Hematopoietic multipotent progenitor cell (in vitro differentiated cells): ENCODE measurements around the gene DLGAP1. TPM values are rescaled to one million over a fixed set of nuclear protein-coding genes. Genes with fewer than 3 reads are reported as not detected.
"Not testable (repeated sequence)": the region's sequence is repeated elsewhere in the genome, so short reads cannot be mapped to it uniquely, and the experiment has no call there.

ENCODE experiments used
- DNase-seq, 3 donors: peaks; one replicate each; pipeline ENCODE4 v3.0.0-alpha.2; 2011 to 2015; ENCODE audit warnings: low read depth in 2 of 3, low spot score in 2 of 3
- total RNA-seq: library from RNA; depleted of rRNA; stranded (reverse); fragments of >200 nt; gene quantifications from one replicate; pipeline ENCODE4 v1.2.3, GENCODE V29; 2012

Gene DLGAP1
- total RNA-seq, 1 donor, result 0.27 TPM

GRCh38 chr18:3498698-3499471, 956.2 kb downstream of the DLGAP1 start:
- DNase-seq, result peak in 1 of 3 donors; percentile 36

GRCh38 chr18:3495691-3496430, 959.2 kb downstream of the DLGAP1 start:
- DNase-seq, result no peak

DNA sequence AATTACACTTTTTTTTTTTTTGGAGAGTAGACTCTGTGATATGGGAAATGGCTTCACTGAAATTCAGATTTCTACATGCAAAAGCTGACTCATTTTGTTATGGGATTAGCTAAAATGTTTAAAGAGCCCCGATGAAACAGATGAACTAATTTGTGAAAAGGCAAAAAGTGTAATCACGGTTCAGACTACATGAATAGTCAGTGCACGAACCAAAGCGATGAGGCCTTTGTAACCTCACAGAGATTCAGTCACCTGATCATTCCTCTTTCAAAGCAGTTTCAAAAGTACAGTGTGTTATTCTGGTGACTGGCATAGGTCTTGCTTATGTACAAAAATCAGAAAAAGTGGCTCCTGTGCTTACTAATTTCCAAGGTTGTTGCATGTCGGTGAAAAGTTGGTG, 960.5 kb downstream of the DLGAP1 start:
- DNase-seq, result no peak

GRCh38 chr18:3494245-3494526, 960.9 kb downstream of the DLGAP1 start:
- no peak for DNase-seq

- peak in 1 of 3 donors; percentile 52 for DNase-seq
Observed at GRCh38 chr18:3493501-3494244, 961.4 kb downstream of the DLGAP1 start.

DNA sequence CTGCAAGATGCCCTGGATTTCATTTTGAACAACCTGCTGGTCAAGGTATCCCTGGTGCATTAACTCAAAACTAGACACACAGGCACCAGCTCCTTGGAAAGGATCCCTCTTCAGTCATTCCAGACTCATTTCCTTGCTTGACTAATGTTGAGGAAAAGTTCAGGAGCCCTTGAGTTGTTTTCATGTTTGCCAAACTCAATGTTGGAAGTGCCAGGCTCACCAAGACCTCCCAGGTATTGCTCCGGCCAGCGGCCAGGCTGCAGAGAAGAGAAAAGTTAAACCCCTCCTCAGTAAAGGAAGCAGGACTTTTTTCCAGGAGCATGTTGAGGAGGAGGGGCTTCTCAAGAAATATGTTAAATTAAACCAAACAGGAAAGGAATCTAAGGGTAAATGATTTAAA, 962.4 kb downstream of the DLGAP1 start:
- no peak for DNase-seq

DNA sequence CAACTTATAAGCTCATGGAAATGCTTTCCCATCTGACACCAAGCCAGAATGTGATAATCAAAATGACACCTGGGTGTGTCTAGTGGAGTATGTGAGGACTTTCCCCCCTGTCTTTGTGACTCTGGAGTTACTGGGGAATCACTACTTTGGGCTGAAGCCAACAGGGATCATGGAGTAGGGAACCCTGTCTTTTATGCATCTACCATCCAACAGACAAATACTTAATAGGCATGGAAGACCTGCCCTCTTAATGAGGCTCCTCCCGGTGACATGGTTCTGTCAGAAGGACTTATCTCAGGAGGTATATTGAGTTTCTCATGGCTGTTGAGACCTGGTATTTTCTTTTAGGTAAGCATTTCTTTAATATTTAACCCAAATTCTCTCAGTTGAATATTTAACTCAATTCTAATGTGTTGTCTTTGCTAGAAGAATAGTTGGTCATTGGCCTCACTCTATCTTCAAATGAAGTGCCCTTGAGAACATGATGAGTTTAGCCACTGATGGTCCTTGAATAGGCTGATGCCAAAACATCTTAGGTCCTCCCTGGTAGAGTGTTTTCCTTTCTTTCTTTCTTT, 963.0 kb downstream of the DLGAP1 start:
- no peak for DNase-seq

- DNase-seq, result no peak
Observed at GRCh38 chr18:3489462-3489861, 965.6 kb downstream of the DLGAP1 start.

DNA sequence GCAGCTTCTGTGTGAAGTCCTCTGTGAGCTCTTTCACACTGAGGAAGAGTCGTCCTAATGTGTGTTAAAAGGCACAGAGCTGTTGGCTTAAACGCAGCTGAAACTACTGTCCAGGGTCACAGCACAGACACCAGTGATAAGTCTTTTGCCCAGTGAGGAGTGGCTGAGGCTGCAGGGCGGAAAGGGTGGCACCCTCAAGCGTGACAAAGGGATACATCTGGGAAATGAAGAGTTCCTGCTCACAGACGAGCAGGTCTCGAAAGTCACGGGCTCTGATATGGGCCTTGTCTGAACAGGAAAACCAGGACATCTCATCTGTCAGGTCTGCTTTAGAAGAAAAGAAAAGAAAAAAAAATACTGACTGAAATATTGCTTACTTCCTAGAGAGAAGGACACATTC, 968.6 kb downstream of the DLGAP1 start:
- DNase-seq, result no peak

DNA sequence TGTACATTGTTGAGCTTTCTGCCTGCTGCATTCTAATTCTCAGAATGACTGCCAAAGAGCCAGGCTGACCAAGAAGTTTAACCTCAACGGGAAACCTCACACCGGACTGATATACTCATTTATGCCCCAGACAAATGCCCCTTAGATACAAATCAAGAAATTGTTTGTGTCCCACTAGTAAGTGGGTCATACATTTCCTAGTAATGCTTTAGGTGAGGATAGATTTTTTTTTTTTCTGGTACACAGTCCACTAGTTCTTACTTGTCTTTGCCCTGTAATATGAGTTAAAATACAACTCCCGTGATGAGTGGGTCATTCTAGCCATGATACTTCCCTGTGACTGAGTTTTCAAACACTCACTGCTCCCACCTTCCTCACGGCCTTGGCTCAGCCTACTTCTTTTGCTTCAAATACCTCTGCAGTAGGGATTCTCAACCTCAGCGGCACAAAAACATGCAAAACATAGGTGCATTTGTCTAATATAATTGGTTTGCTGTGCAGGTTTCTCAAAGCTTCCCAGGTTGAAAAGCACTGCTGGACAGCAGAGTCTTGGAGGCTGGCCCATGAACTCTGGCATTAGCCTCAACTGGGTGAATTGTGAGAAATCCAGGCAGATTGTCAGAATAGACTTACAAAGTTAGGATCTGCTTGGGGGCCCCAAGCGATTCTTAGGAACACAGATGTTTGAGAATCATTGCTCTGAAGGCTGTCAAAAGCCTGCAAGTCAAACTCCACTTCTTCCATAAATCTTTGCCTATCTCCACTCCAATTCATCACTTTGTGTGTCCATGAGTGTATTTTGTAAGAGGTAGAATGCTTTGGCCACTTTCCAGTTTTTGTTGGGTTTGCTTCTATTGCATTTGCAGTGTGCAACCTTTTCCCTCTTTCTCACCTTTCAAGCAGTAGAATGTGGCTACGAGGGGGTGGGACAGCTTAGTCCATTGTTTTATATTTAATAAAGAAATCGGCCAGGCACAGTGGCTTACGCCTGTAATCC, 969.7 kb downstream of the DLGAP1 start:
- DNase-seq, result no peak

DNA sequence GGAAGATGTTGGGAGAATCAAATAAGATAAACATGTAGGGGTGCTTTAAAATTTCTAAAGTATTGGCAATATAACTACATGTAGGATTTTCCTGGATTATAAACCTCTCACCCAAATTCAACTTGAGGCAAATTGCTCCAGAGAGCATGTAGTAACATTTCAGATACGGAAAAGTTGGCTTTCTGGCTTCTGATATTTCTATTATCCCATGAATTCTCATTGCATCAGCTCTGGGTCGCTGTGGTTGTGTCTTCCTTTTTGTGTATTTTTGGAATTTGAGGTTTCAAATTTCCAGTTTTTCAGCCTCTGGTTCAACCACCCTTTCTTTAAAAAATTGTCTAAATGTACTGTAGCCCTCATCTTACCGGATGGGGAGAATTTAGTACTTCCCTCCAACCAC, 972.8 kb downstream of the DLGAP1 start:
- no peak for DNase-seq

- peak in 1 of 3 donors; percentile 54 for DNase-seq
Observed at GRCh38 chr18:3481696-3482210, 973.4 kb downstream of the DLGAP1 start.

DNA sequence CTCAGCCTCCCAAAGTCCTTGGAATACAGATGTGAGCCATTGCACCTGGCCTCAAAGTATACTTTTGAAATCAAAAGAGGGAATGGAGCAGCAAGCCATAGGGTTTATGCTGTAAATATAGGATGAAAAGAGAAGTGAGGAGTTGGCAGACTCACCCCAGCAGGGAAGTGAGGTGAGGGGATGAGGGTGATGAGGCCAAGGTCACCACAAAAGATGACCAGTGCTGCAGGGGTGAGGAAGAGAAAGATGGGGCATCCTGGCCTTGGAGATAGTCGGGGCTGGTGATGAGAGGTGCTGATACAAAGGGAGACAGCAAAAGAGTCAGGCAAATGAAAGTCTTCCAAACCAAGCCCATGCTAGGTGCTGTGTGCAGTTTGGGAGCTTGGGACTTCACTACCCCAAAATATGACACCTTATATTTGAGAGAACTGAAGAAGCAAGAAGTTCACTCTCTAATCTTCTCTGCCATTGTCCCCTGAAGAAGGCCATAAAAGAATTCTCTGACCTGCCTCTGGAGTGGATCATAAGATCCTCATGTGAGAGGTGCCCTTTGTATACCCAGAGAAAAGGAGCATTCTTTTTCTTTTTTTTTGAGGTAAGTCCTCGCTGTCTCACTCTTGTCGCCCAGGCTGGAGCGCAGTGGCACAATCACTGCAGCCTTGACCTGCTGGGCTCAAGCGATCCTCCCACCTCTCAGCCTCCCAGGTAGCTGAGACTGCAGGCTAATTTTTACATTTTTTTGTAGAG, 974.1 kb downstream of the DLGAP1 start:
- DNase-seq, result no peak

DNA sequence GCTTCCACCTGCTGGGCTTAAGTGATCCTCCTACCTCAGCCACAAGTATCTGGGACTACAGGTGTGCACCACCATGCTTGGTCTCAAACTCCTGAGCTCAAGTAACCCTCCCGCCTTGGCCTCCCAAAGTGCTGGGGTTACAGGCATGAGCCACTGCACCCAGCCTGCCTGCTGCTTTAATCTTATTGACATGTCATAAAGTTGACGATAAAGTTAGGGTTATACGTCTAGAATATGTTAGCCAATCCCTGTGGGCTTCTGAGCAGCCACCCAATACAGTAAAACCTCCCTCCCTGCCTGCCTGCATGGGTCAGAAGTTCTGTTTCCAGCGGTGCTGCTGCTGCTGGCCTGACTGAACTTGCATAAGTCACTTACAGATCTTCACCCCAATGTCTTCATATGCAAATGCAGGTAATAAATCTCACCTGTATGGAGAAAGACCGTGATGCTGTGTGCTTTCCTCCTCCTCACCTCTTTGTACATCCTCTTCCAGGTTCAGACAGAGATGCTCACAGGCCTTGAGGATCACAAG, 975.1 kb downstream of the DLGAP1 start:
- no peak for DNase-seq

DNA sequence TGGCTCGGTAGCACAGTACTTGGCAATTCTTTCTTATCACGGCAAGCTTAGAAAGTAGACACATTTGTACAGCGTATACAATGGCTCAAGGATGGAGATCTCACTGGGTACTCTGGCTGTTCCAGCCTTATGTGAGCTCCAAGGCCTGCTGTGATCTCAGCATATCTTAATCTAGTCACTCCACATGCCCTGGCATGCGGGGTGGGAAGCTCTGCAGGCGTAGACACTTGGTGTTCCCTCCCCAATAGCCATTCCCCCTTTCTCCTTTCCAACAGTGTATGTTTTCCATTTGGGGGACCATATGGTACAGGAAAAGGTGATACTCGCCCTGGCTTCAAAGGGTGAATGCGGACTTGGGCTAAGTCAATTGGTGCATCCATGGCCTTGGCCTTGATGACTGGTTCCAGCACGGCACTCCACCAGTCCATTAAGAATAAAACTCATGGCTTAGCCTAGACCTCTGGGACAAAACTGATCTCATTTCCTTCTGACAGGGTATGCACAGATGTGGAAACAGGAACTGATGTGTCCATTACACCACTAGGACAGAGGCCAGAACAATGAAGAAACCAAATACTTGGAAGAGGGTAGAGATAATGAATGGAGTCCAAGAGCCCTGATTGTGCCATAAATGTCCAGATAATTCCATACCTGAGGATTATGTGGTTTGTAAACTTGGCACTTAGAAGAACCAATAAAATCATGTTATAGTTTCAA, 976.7 kb downstream of the DLGAP1 start:
- DNase-seq, result no peak

GRCh38 chr18:3472681-3473544, 982.2 kb downstream of the DLGAP1 start:
- no peak for DNase-seq

DNA sequence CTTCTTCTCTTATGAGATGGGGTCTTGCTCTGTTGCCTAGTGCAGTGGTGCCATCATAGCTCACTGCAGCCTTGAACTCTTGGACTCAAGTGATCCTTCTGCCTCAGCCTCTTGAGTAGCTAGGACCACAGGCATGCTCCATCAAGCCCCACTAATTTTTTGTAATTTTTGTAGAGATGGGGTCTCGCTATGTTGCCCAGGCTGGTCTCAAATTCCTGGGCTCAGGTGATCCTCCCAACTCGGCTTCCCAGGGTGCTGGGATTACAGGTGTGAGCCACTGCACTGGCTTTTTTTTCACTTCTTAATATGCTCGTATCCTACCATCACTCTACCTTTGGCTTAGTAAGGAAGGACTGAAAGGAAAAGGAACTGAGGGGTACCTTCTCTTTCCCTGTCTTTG, 983.0 kb downstream of the DLGAP1 start:
- DNase-seq, result not testable (repeated sequence)
